HFFc6 (cell line): Measurements from ENCODE around the gene THSD4. TPM values are rescaled to one million over a fixed set of nuclear protein-coding genes. Genes with fewer than 3 reads are reported as not detected.

Experiments used
- DNase-seq: peaks from one replicate; pipeline ENCODE4 v3.0.0-alpha.2; 2018
- H3K27ac Mint-ChIP-seq: 2 replicates; pipeline ENCODE4 v1.8.0; 2020; ENCODE audit warnings: mild to moderate bottlenecking, mixed read lengths
- H3K27me3 Mint-ChIP-seq: 2 replicates; pipeline ENCODE4 v1.8.0; 2021; ENCODE audit warnings: mild to moderate bottlenecking, moderate library complexity, mixed read lengths; ENCODE audit not compliant: insufficient read depth
- H3K36me3 Mint-ChIP-seq: 2 replicates; pipeline ENCODE4 v1.8.0; 2021; ENCODE audit warnings: low read depth, mixed read lengths
- H3K4me1 Mint-ChIP-seq: 2 replicates; pipeline ENCODE4 v1.8.0; 2020; ENCODE audit warnings: low read depth, mixed read lengths
- H3K4me3 Mint-ChIP-seq: 2 replicates; pipeline ENCODE4 v1.8.0; 2020; ENCODE audit warnings: mild to moderate bottlenecking, moderate library complexity, mixed read lengths
- H3K9me3 Mint-ChIP-seq: 2 replicates; pipeline ENCODE4 v1.8.0; 2020; ENCODE audit warnings: mild to moderate bottlenecking, mixed read lengths
- CTCF ChIP-seq: fragments of 200-600 bp; sonication (generic); IDR thresholded peaks from 2 replicates; pipeline ENCODE4 v1.5.0; 2021; ENCODE audit warnings: antibody characterized with exemption, mild to moderate bottlenecking
- total RNA-seq, 6 experiments: library from RNA; stranded (reverse); fragmentation: NEBNext Ultra II Directional; extraction: Animal tissue kit (Norgen Biotek cat#: 25700); gene quantifications; 2 replicates in 1 of 6; 3 replicates in 5 of 6; pipeline ENCODE4 v1.2.3, GENCODE V29; 2021

Gene THSD4
- total RNA-seq, 6 experiments from 2014 or later, result 32.7 to 39.1 (median 36.4) TPM

- DNase-seq, result peak; percentile 62
- Mint-ChIP-seq H3K27me3 (no peaks in the 10 kb centered on the region; the same call in 1 of the 2 replicates), H3K4me3 (peak overlapping the region; percentile 8; the same call in 1 of the 2 replicates), H3K27ac (peak overlapping the region; percentile 61), H3K4me1 (peaks cover 19% of the 10 kb centered on the region), H3K36me3 (peaks cover 14% of the 10 kb centered on the region), H3K9me3 (peaks cover 13% of the 10 kb centered on the region)
- no peak for TF ChIP-seq CTCF
Observed at GRCh38 chr15:71588746-71589145, 473.5 kb downstream of the THSD4 start.

- H3K4me3 Mint-ChIP-seq, result no peak overlapping the region
- H3K4me1 Mint-ChIP-seq, result peaks cover 27% of the 10 kb centered on the region
- DNase-seq, result no peak
- no peak; the same call in none of the 2 replicates for TF ChIP-seq CTCF
- H3K27ac Mint-ChIP-seq, result no peak overlapping the region
- H3K36me3 Mint-ChIP-seq, result peaks cover 4% of the 10 kb centered on the region
- H3K9me3 Mint-ChIP-seq, result peaks cover 4% of the 10 kb centered on the region
- H3K27me3 Mint-ChIP-seq, result no peaks in the 10 kb centered on the region; the same call in none of the 2 replicates
Observed at GRCh38 chr15:71591057-71591456, 475.8 kb downstream of the THSD4 start.

- H3K27me3 Mint-ChIP-seq, result no peaks in the 10 kb centered on the region; the same call in none of the 2 replicates
- H3K4me1 Mint-ChIP-seq, result peaks cover 38% of the 10 kb centered on the region
- no peak overlapping the region for H3K4me3 Mint-ChIP-seq
Observed at GRCh38 chr15:71592203-71592602, 476.9 kb downstream of the THSD4 start.

GRCh38 chr15:71595846-71596553 lies 480.7 kb downstream of the THSD4 start:
- Mint-ChIP-seq H3K4me3 (no peak overlapping the region), H3K27me3 (peaks cover 6% of the 10 kb centered on the region), H3K36me3 (no peaks in the 10 kb centered on the region), H3K9me3 (no peaks in the 10 kb centered on the region), H3K27ac (peak overlapping the region; percentile 60), H3K4me1 (peaks cover 43% of the 10 kb centered on the region)
- peak; percentile 35 for DNase-seq
- no peak for TF ChIP-seq CTCF

More at GRCh38 chr15:71592203-71592602, 476.9 kb downstream of the THSD4 start:
- no peak for DNase-seq
- TF ChIP-seq CTCF, result no peak
- no peaks in the 10 kb centered on the region for H3K36me3 Mint-ChIP-seq
- H3K27ac Mint-ChIP-seq, result no peak overlapping the region
- no peaks in the 10 kb centered on the region for H3K9me3 Mint-ChIP-seq

GRCh38 chr15:71596672-71597071 lies 481.4 kb downstream of the THSD4 start:
- peaks cover 43% of the 10 kb centered on the region for H3K4me1 Mint-ChIP-seq
- H3K9me3 Mint-ChIP-seq, result no peaks in the 10 kb centered on the region
- peaks cover 6% of the 10 kb centered on the region for H3K27me3 Mint-ChIP-seq
- DNase-seq, result no peak
- TF ChIP-seq CTCF, result no peak
- 0 out of 2 replicates have a peak overlapping the region, but pooled peaks have one; percentile 31 for H3K4me3 Mint-ChIP-seq
- H3K36me3 Mint-ChIP-seq, result no peaks in the 10 kb centered on the region
- H3K27ac Mint-ChIP-seq, result peak overlapping the region; percentile 60
